SK-N-SH (cell line): ENCODE results near the gene TMEM179. TPM values are rescaled to one million over a fixed set of nuclear protein-coding genes. Genes with fewer than 3 reads are reported as not detected.
A peak's percentile ranks its signal among the peaks of the same experiment; 100 is the strongest.

ENCODE experiments used
- CTCF ChIA-PET: fragments of 300-600, 350-600 bp; formaldehyde crosslinking; extraction: SDS; loops from one replicate; lab custom pipeline; 2021; lab: Yijun Ruan, JAX
- POLR2A ChIA-PET: fragments of 350-600 bp; sonication (Branson Sonifier 250); formaldehyde crosslinking; extraction: SDS; loops from one replicate; lab custom pipeline; 2020; ENCODE audit warnings: antibody characterized with exemption, inconsistent platforms; lab: Yijun Ruan, JAX
- DNase-seq: peaks from one replicate; pipeline ENCODE4 v3.0.0; 2012
- H2AFZ ChIP-seq: fragments of 200-600 bp; sonication (generic); 2 replicates; pipeline ENCODE4 v1.8.1; 2016; ENCODE audit warnings: antibody characterized with exemption, mild to moderate bottlenecking, low read depth
- H3F3A ChIP-seq: fragments of 200-600 bp; sonication (generic); replicated peaks from 2 replicates; pipeline ENCODE3; 2016; ENCODE audit warnings: antibody characterized with exemption, mild to moderate bottlenecking; ENCODE audit not compliant: insufficient read depth
- H3K27ac ChIP-seq, 2 experiments: fragments of 200-500 bp in 1 of 2; fragments of 200-600 bp in 1 of 2; sonication (Bioruptor generic) in 1 of 2; sonication (generic), shearing (Covaris generic) in 1 of 2; 2 replicates each; pipeline versions ENCODE4 v1.5.1 to v1.6.1; 2014 to 2016; ENCODE audit warnings: low read depth in 2 of 2, inconsistent platforms in 1 of 2, low read length in 1 of 2, mild to moderate bottlenecking in 1 of 2, mixed read lengths in 1 of 2
- H3K27me3 ChIP-seq: fragments of 200-600 bp; sonication (generic), shearing (Covaris generic); 2 replicates; pipeline ENCODE4 v1.6.1; 2016; ENCODE audit warnings: mixed run types; ENCODE audit not compliant: insufficient read depth
- H3K36me3 ChIP-seq, 2 experiments: fragments of 200-500 bp in 1 of 2; fragments of 200-600 bp in 1 of 2; sonication (Bioruptor generic) in 1 of 2; sonication (generic) in 1 of 2; replicated peaks in 1 of 2; 2 replicates each; pipeline versions ENCODE3 to v1.5.1; 2014 to 2016; ENCODE audit warnings: low read length in 1 of 2, mild to moderate bottlenecking in 1 of 2; ENCODE audit not compliant: insufficient read depth in 2 of 2, control insufficient read depth in 1 of 2
- H3K4me1 ChIP-seq, 2 experiments: fragments of 200-500 bp in 1 of 2; fragments of 200-600 bp in 1 of 2; sonication (Bioruptor generic) in 1 of 2; sonication (generic), shearing (Covaris generic) in 1 of 2; 2 replicates each; pipeline versions ENCODE4 v1.5.1 to v1.6.1; 2014 to 2016; ENCODE audit warnings: low read depth in 1 of 2, low read length in 1 of 2, mixed run types in 1 of 2; ENCODE audit not compliant: insufficient read depth in 2 of 2, control insufficient read depth in 1 of 2
- H3K4me2 ChIP-seq: fragments of 200-600 bp; sonication (generic), shearing (Covaris generic); 2 replicates; pipeline ENCODE4 v1.6.1; 2017; ENCODE audit warnings: mixed run types
- H3K4me3 ChIP-seq, 2 experiments: fragments of 200-500 bp in 1 of 2; fragments of 200-600 bp in 1 of 2; sonication (Bioruptor generic) in 1 of 2; sonication (generic), shearing (Covaris generic) in 1 of 2; 2 replicates each; pipeline versions ENCODE4 v1.5.1 to v1.8.1; 2014 to 2016; ENCODE audit warnings: low read depth in 2 of 2, inconsistent platforms in 1 of 2, low read length in 1 of 2, mild to moderate bottlenecking in 1 of 2, mixed read lengths in 1 of 2, moderate library complexity in 1 of 2
- H3K79me2 ChIP-seq: fragments of 200-600 bp; sonication (generic); 2 replicates; pipeline ENCODE4 v1.8.1; 2017; ENCODE audit warnings: mild to moderate bottlenecking; ENCODE audit not compliant: insufficient read depth
- H3K9ac ChIP-seq: fragments of 200-600 bp; sonication (generic); 2 replicates; pipeline ENCODE4 v1.6.1; 2017; ENCODE audit warnings: mixed run types
- H3K9me2 ChIP-seq: fragments of 200-600 bp; sonication (generic); 2 replicates; pipeline ENCODE4 v1.6.1; 2017; ENCODE audit warnings: mixed run types
- H3K9me3 ChIP-seq: fragments of 200-600 bp; sonication (generic); 2 replicates; pipeline ENCODE4 v1.6.1; 2017; ENCODE audit warnings: mixed run types, mild to moderate bottlenecking, moderate library complexity
- H4K20me1 ChIP-seq: fragments of 200-600 bp; sonication (generic); 2 replicates; pipeline ENCODE4 v1.6.1; 2017; ENCODE audit warnings: mild to moderate bottlenecking, mixed run types; ENCODE audit not compliant: insufficient read depth
- CTCF ChIP-seq: fragments of 200-600 bp; sonication (generic); IDR thresholded peaks from 2 replicates; pipeline ENCODE4 v1.6.1; 2017; ENCODE audit warnings: antibody characterized with exemption, mild to moderate bottlenecking, moderate library complexity
- ELF1 ChIP-seq: IDR thresholded peaks from 2 replicates; pipeline ENCODE4 v1.4.0; 2012
- FOXM1 ChIP-seq: IDR thresholded peaks from 2 replicates; pipeline ENCODE4 v1.4.0; 2012; ENCODE audit warnings: low read depth, mild to moderate bottlenecking
- GATA2 ChIP-seq: sonication (generic); formaldehyde crosslinking; IDR thresholded peaks from 2 replicates; pipeline ENCODE4 v1.5.0; 2020; ENCODE audit warnings: mild to moderate bottlenecking, missing genetic modification reagents
- IRF3 ChIP-seq: fragments of 150-350 bp; IDR thresholded peaks from 2 replicates; pipeline ENCODE4 v1.6.1; 2016; ENCODE audit warnings: mild to moderate bottlenecking, low read depth, low read length
- MAX ChIP-seq: IDR thresholded peaks from 2 replicates; pipeline ENCODE4 v1.4.0; 2012; ENCODE audit warnings: low read depth
- MXI1 ChIP-seq: IDR thresholded peaks from 2 replicates; pipeline ENCODE4 v1.6.1; 2012; ENCODE audit warnings: mild to moderate bottlenecking, low read depth, low read length, improper control_type of control experiment
- NFIC ChIP-seq: IDR thresholded peaks from 2 replicates; pipeline ENCODE4 v1.4.0; 2012; ENCODE audit warnings: borderline replicate concordance
- POLR2AphosphoS5 ChIP-seq: IDR thresholded peaks from 2 replicates; pipeline ENCODE4 v1.6.1; 2012; ENCODE audit warnings: low read depth, low read length
- RCOR1 ChIP-seq: fragments of 150-350 bp; IDR thresholded peaks from 2 replicates; pipeline ENCODE4 v1.6.1; 2017; ENCODE audit warnings: antibody characterized with exemption, low read length
- RFX5 ChIP-seq: IDR thresholded peaks from 2 replicates; pipeline ENCODE4 v1.6.1; 2012; ENCODE audit warnings: mild to moderate bottlenecking, improper control_type of control experiment, low read length
- RXRA ChIP-seq: IDR thresholded peaks from 2 replicates; pipeline ENCODE4 v1.4.0; 2012; ENCODE audit warnings: low read depth, mild to moderate bottlenecking, borderline replicate concordance
- SIN3A ChIP-seq: IDR thresholded peaks from 2 replicates; pipeline ENCODE4 v1.6.1; 2012; ENCODE audit warnings: low read depth, mild to moderate bottlenecking, low read length, moderate library complexity, borderline replicate concordance
- SMC3 ChIP-seq: IDR thresholded peaks from 2 replicates; pipeline ENCODE4 v1.6.1; 2012; ENCODE audit warnings: low read depth, low read length, improper control_type of control experiment
- TAF1 ChIP-seq: IDR thresholded peaks from 2 replicates; pipeline ENCODE4 v1.6.1; 2012; ENCODE audit warnings: low read depth, mild to moderate bottlenecking, low read length, moderate library complexity, borderline replicate concordance
- TCF12 ChIP-seq: IDR thresholded peaks from 2 replicates; pipeline ENCODE4 v1.4.0; 2012
- TEAD4 ChIP-seq: IDR thresholded peaks from 2 replicates; pipeline ENCODE4 v1.4.0; 2012; ENCODE audit warnings: mild to moderate bottlenecking, borderline replicate concordance; ENCODE audit not compliant: insufficient read depth
- USF1 ChIP-seq: IDR thresholded peaks from 2 replicates; pipeline ENCODE4 v1.4.0; 2012; ENCODE audit warnings: low read depth, borderline replicate concordance
- ZBTB33 ChIP-seq: IDR thresholded peaks from 2 replicates; pipeline ENCODE4 v1.4.0; 2012; ENCODE audit warnings: low read depth, borderline replicate concordance
- WGBS: methylation state at CpG from one replicate; pipeline ENCODE4 v1.1.6; 2017; ENCODE audit warnings: low lambda C conversion rate; 5-methylcytosine and 5-hydroxymethylcytosine counted together
- polyA plus RNA-seq, 3 experiments: library from polyadenylated mRNA; depleted of rRNA; stranded (reverse); fragments of >200 nt; gene quantifications; 2 replicates each; pipeline ENCODE4 v1.2.3, GENCODE V29; 2012

TMEM179 gene
- polyA plus RNA-seq, 1 of the 3 experiments (the other 2 are of a cell fraction) = 1.7 TPM

GRCh38 chr14:104593241-104593701 lies 11.3 kb downstream of the TMEM179 start (continued):
- no peak for TF ChIP-seq CTCF
- no peak for TF ChIP-seq TCF12
- TF ChIP-seq GATA2 = no peak

- Histone ChIP-seq H4K20me1 (no peaks in the 10 kb centered on the region), H3K9me2 (no peaks in the 10 kb centered on the region), H3K4me3 (no peak overlapping the region), H2AFZ (no peak overlapping the region), H3F3A (no peaks in the 10 kb centered on the region), H3K27ac (peak overlapping the region in 1 of 2 experiments; percentile 51; a peak in 2 of 4 replicates), H3K9ac (no peak overlapping the region), H3K79me2 (no peaks in the 10 kb centered on the region), H3K36me3 (no peaks in the 10 kb centered on the region), H3K9me3 (no peaks in the 10 kb centered on the region), H3K27me3 (no peaks in the 10 kb centered on the region), H3K4me2 (no peak overlapping the region), H3K4me1 (peaks cover 0 to 81% of the 10 kb centered on the region in 2 experiments; a peak in 1 of 4 replicates)
- peak; percentile 82 for DNase-seq
- ChIA-PET POLR2A (interaction anchor here (0.6 kb wide), 1 partner anchor 28 kb away, joined by 4 read pairs; no protein-coding TSS in a partner anchor), CTCF (interaction anchor here (0.9 to 2.6 kb wide), 4 partner anchors 9 to 48 kb away, joined by 3 to 16 read pairs (median 4); no protein-coding TSS in a partner anchor)
- TF ChIP-seq RXRA (no peak), CTCF (no peak), POLR2AphosphoS5 (no peak), IRF3 (no peak), RFX5 (no peak), ZBTB33 (no peak), MAX (no peak), RCOR1 (no peak), MXI1 (no peak), NFIC (no peak), FOXM1 (no peak), SIN3A (no peak), USF1 (no peak), TAF1 (no peak), SMC3 (no peak), TEAD4 (no peak), ELF1 (no peak)
- 28% methylated on average over 5 of the region's 8 CpGs for WGBS
These were observed 11.8 kb downstream of the TMEM179 start for GRCh38 chr14:104592785-104593184.
